ENCODE measurements around the gene CNTN5. TPM values are rescaled to one million over a fixed set of nuclear protein-coding genes. Genes with fewer than 3 reads are reported as not detected.

The CNTN5 gene
- total RNA-seq, 1 donor: under 0.01 TPM

- no peak for DNase-seq (ENCODE audit: low read depth)
- H3K4me3 ChIP-seq (ENCODE audit: low read depth, low read length): no peak overlapping the region
- TF ChIP-seq CTCF (IDR thresholded peaks at IDR 0.05; ENCODE audit: insufficient read depth, low read depth, low read length): no peak
These were observed 905.2 kb downstream of the CNTN5 start for GRCh38 chr11:99925968-99926367.

- no peak for DNase-seq (ENCODE audit: low read depth)
- no peak overlapping the region for H3K4me3 ChIP-seq (ENCODE audit: low read depth, low read length)
- TF ChIP-seq CTCF (IDR thresholded peaks at IDR 0.05; ENCODE audit: insufficient read depth, low read depth, low read length): no peak
These were observed 911.9 kb downstream of the CNTN5 start for GRCh38 chr11:99932684-99933083.

GRCh38 chr11:99934008-99934407 lies 913.3 kb downstream of the CNTN5 start:
- DNase-seq (ENCODE audit: low read depth): no peak
- no peak for TF ChIP-seq CTCF (IDR thresholded peaks at IDR 0.05; ENCODE audit: insufficient read depth, low read depth, low read length)
- H3K4me3 ChIP-seq (ENCODE audit: low read depth, low read length): no peak overlapping the region

GRCh38 chr11:99937330-99937729 lies 916.6 kb downstream of the CNTN5 start:
- no peak for TF ChIP-seq CTCF (IDR thresholded peaks at IDR 0.05; ENCODE audit: insufficient read depth, low read depth, low read length)
- no peak for DNase-seq (ENCODE audit: low read depth)
- H3K4me3 ChIP-seq (ENCODE audit: low read depth, low read length): no peak overlapping the region

- TF ChIP-seq CTCF (IDR thresholded peaks at IDR 0.05; ENCODE audit: insufficient read depth, low read depth, low read length): no peak
- H3K4me3 ChIP-seq (ENCODE audit: low read depth, low read length): no peak overlapping the region
- peak; percentile 15 for DNase-seq (ENCODE audit: low read depth)
These were observed 932.1 kb downstream of the CNTN5 start for GRCh38 chr11:99952816-99953215.

GRCh38 chr11:99960536-99960935 lies 939.8 kb downstream of the CNTN5 start:
- H3K4me3 ChIP-seq (ENCODE audit: low read depth, low read length): no peak overlapping the region
- no peak for DNase-seq (ENCODE audit: low read depth)
- no peak for TF ChIP-seq CTCF (IDR thresholded peaks at IDR 0.05; ENCODE audit: insufficient read depth, low read depth, low read length)

- DNase-seq (ENCODE audit: low read depth): no peak
- TF ChIP-seq CTCF (IDR thresholded peaks at IDR 0.05; ENCODE audit: insufficient read depth, low read depth, low read length): no peak
- no peak overlapping the region for H3K4me3 ChIP-seq (ENCODE audit: low read depth, low read length)
These were observed 947.6 kb downstream of the CNTN5 start for GRCh38 chr11:99968336-99968735.
